HG03045 (cell line): ENCODE measurements around the gene BEGAIN.

Source experiments
- ATAC-seq: cut with Tn5 transposase; IDR thresholded peaks from one replicate; pipeline ENCODE4 v1.9.1; 2021; ENCODE audit warnings: mild to moderate bottlenecking, moderate library complexity; ENCODE audit not compliant: unreplicated experiment

Gene BEGAIN

GRCh38 chr14:100615736-100616695, 28.8 kb upstream of the BEGAIN start:
- no peak for ATAC-seq

GRCh38 chr14:100614803-100615202, 27.6 kb upstream of the BEGAIN start:
- no peak for ATAC-seq

GRCh38 chr14:100612986-100613385, 25.8 kb upstream of the BEGAIN start:
- ATAC-seq, result no peak

GRCh38 chr14:100611811-100612480, 24.7 kb upstream of the BEGAIN start:
- ATAC-seq, result no peak

GRCh38 chr14:100610511-100611217, 23.4 kb upstream of the BEGAIN start:
- ATAC-seq, result no peak

GRCh38 chr14:100609941-100610391, 22.7 kb upstream of the BEGAIN start:
- no peak for ATAC-seq

GRCh38 chr14:100609331-100609870, 22.2 kb upstream of the BEGAIN start:
- no peak for ATAC-seq

GRCh38 chr14:100608586-100609330, 21.5 kb upstream of the BEGAIN start:
- no peak for ATAC-seq

GRCh38 chr14:100608064-100608463, 20.8 kb upstream of the BEGAIN start:
- no peak for ATAC-seq

GRCh38 chr14:100607611-100607956, 20.4 kb upstream of the BEGAIN start:
- ATAC-seq, result no peak

- no peak for ATAC-seq
Observed at GRCh38 chr14:100606687-100607610, 19.7 kb upstream of the BEGAIN start.

- no peak for ATAC-seq
Observed at GRCh38 chr14:100605706-100606686, 18.8 kb upstream of the BEGAIN start.

- no peak for ATAC-seq
Observed at GRCh38 chr14:100605230-100605629, 18.0 kb upstream of the BEGAIN start.

GRCh38 chr14:100604709-100605108, 17.5 kb upstream of the BEGAIN start:
- ATAC-seq, result no peak

GRCh38 chr14:100604121-100604501, 16.9 kb upstream of the BEGAIN start:
- ATAC-seq, result no peak

GRCh38 chr14:100603341-100604120, 16.3 kb upstream of the BEGAIN start:
- no peak for ATAC-seq

GRCh38 chr14:100602621-100603230, 15.5 kb upstream of the BEGAIN start:
- no peak for ATAC-seq
